Activated CD4-positive, CD25-positive, alpha-beta regulatory T cell treated with anti-CD3 and anti-CD28 coated beads, Interleukin-2, amount 50 U/mL, for 24 hours (primary cell): ENCODE data around the gene NEK3.
"Not testable (repeated sequence)": the region's sequence is repeated elsewhere in the genome, so short reads cannot be mapped to it uniquely, and the experiment has no call there.

Experiments used
- ATAC-seq, 2 donors: fragments of 150-1000 bp; cut with Tn5 transposase; one replicate each; pipeline ENCODE4 v1.10.0; 2021; ENCODE audit warnings: mild to moderate bottlenecking in 1 of 2, moderate library complexity in 1 of 2

NEK3 gene

GRCh38 chr13:52112591-52112990 lies 46.8 kb downstream of the NEK3 start:
- ATAC-seq, result no peak

GRCh38 chr13:52109116-52109670 lies 50.2 kb downstream of the NEK3 start:
- ATAC-seq, result no peak

- ATAC-seq, result no peak
Observed at GRCh38 chr13:52105841-52106240, 53.6 kb downstream of the NEK3 start.

GRCh38 chr13:52104624-52105023 lies 54.8 kb downstream of the NEK3 start:
- no peak for ATAC-seq

- no peak for ATAC-seq
Observed at GRCh38 chr13:52103386-52103785, 56.0 kb downstream of the NEK3 start.

GRCh38 chr13:52102423-52102822 lies 57.0 kb downstream of the NEK3 start:
- ATAC-seq, result not testable (repeated sequence)

GRCh38 chr13:52097197-52097596 lies 62.2 kb downstream of the NEK3 start:
- ATAC-seq, result no peak

GRCh38 chr13:52096748-52097147 lies 62.6 kb downstream of the NEK3 start:
- no peak for ATAC-seq

GRCh38 chr13:52096062-52096461 lies 63.3 kb downstream of the NEK3 start:
- ATAC-seq, result no peak

- no peak for ATAC-seq
Observed at GRCh38 chr13:52092087-52092486, 67.3 kb downstream of the NEK3 start.

GRCh38 chr13:52091473-52091872 lies 67.9 kb downstream of the NEK3 start:
- no peak for ATAC-seq

GRCh38 chr13:52085421-52085820 lies 74.0 kb downstream of the NEK3 start:
- no peak for ATAC-seq

GRCh38 chr13:52084981-52085380 lies 74.4 kb downstream of the NEK3 start:
- not testable (repeated sequence) for ATAC-seq
